ENCODE data around the gene SEPTIN8.

The SEPTIN8 gene

DNA sequence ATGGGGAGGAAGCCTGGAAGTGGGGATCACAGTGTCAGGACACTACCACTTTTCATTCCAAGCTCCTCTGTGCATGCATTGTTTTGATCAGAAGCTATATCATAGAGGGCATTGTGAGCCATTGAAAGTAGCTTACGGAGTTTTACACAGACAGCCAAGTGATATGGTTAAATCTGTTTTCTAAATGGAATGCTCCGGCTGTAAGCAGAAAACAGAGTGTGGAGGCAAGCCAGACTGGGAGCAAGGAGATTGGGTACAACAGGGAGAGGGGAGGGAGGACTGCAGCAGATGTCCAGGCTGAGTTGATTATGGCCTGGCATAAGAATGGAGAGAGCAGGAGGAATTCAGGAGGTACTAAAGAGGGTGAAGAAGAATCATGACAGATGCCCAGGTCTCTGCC is 20.6 kb upstream of the SEPTIN8 start:
- no peaks in the 10 kb centered on the region for H3K27me3 ChIP-seq (ENCODE audit: insufficient read depth, low read length, poor library complexity, severe bottlenecking)
- TF ChIP-seq EZH2phosphoT487 (IDR thresholded peaks at IDR 0.05; ENCODE audit: borderline replicate concordance) = no peak
- TF ChIP-seq, protein P1, sequence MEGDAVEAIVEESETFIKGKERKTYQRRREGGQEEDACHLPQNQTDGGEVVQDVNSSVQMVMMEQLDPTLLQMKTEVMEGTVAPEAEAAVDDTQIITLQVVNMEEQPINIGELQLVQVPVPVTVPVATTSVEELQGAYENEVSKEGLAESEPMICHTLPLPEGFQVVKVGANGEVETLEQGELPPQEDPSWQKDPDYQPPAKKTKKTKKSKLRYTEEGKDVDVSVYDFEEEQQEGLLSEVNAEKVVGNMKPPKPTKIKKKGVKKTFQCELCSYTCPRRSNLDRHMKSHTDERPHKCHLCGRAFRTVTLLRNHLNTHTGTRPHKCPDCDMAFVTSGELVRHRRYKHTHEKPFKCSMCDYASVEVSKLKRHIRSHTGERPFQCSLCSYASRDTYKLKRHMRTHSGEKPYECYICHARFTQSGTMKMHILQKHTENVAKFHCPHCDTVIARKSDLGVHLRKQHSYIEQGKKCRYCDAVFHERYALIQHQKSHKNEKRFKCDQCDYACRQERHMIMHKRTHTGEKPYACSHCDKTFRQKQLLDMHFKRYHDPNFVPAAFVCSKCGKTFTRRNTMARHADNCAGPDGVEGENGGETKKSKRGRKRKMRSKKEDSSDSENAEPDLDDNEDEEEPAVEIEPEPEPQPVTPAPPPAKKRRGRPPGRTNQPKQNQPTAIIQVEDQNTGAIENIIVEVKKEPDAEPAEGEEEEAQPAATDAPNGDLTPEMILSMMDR (conservative IDR thresholded peaks at IDR 0.05; ENCODE audit: low read length) = no peak
- H3K4me2 ChIP-seq (ENCODE audit: low read depth, low read length, poor library complexity, severe bottlenecking) = no peak overlapping the region
- H3K9ac ChIP-seq (ENCODE audit: low read depth, low read length, poor library complexity, severe bottlenecking) = no peak overlapping the region
- no peaks in the 10 kb centered on the region for H3K4me1 ChIP-seq (ENCODE audit: insufficient read depth, low read length, poor library complexity, severe bottlenecking)
- no peaks in the 10 kb centered on the region for H3K9me3 ChIP-seq (ENCODE audit: insufficient read depth, low read depth, low read length)
- H3K79me2 ChIP-seq (ENCODE audit: insufficient read depth, low read length) = no peaks in the 10 kb centered on the region
- no peak overlapping the region for H2AFZ ChIP-seq (ENCODE audit: low read length)
- H3K4me3 ChIP-seq (ENCODE audit: low read length, poor library complexity, severe bottlenecking) = no peak overlapping the region
- H3K9me2 ChIP-seq (replicated peaks; ENCODE audit: low read depth, low read length) = no peaks in the 10 kb centered on the region
- no peaks in the 10 kb centered on the region for H3K36me3 ChIP-seq (ENCODE audit: insufficient read depth, low read length)
- H3F3A ChIP-seq (ENCODE audit: low read depth) = no peaks in the 10 kb centered on the region
- H4K20me1 ChIP-seq (ENCODE audit: insufficient read depth, low read length, poor library complexity, severe bottlenecking) = no peaks in the 10 kb centered on the region

DNA sequence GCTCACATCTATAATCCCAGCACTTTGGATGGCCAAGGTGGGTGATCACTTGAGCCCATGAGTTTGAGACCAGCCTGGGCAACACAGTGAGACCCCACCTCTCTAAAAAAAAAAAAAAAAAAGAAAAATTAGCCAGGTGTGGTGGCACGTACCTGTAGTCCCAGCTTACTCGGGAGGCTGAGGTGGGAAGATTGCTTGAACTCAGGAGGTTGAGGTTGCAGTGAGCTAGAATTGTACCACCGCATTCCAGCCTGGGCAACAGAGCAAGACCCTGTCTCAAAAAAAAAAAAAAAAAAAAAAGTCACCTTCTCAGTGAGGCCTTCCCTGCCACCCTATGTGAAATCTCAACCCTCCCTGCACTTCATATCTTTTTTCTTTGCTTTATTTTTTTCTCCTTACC is 14.0 kb upstream of the SEPTIN8 start:
- Histone ChIP-seq H3F3A (ENCODE audit: low read depth) (no peaks in the 10 kb centered on the region), H2AFZ (ENCODE audit: low read length) (no peak overlapping the region), H3K9me3 (ENCODE audit: insufficient read depth, low read depth, low read length) (no peaks in the 10 kb centered on the region), H3K36me3 (ENCODE audit: insufficient read depth, low read length) (no peaks in the 10 kb centered on the region), H3K4me3 (ENCODE audit: low read length, poor library complexity, severe bottlenecking) (no peak overlapping the region), H3K4me1 (ENCODE audit: insufficient read depth, low read length, poor library complexity, severe bottlenecking) (no peaks in the 10 kb centered on the region), H3K4me2 (ENCODE audit: low read depth, low read length, poor library complexity, severe bottlenecking) (no peak overlapping the region), H3K79me2 (ENCODE audit: insufficient read depth, low read length) (no peaks in the 10 kb centered on the region), H3K9ac (ENCODE audit: low read depth, low read length, poor library complexity, severe bottlenecking) (no peak overlapping the region), H4K20me1 (ENCODE audit: insufficient read depth, low read length, poor library complexity, severe bottlenecking) (no peaks in the 10 kb centered on the region), H3K27me3 (ENCODE audit: insufficient read depth, low read length, poor library complexity, severe bottlenecking) (no peaks in the 10 kb centered on the region), H3K9me2 (replicated peaks; ENCODE audit: low read depth, low read length) (no peaks in the 10 kb centered on the region)
- no peak for TF ChIP-seq EZH2phosphoT487 (IDR thresholded peaks at IDR 0.05; ENCODE audit: borderline replicate concordance)
- TF ChIP-seq, protein P1 (conservative IDR thresholded peaks at IDR 0.05; ENCODE audit: low read length) = no peak

DNA sequence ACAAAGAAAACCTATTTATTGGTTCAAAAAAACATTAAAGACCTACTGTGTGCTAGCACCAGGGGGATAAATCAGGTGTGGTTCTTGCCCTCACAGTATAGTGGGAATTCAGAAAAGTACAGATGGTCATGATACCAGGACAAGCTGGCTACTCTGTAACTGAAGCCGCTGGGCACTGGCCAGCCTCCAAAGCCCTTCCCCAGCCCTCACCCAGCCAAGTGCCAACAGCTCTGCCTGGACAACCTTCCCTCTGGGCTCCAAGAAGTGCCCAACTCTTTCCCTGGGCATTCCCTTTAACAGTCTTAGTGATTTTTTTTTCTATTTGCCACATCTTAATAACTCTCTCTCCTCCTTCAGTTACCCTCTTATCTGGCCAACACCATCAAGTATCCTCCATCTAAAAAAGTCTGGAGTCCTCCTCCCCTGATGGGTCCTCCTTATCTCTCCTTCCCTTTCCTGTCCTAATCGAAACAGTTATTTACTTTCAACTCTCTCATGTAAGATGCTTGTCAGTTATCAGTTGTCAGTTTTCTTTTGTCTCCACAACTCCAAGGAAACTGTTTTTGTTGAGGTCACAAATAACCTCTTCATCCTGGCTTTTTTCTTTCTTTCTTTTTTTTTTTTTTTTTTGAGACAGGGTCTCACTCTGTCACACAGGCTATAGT is 13.3 kb upstream of the SEPTIN8 start:
- H3K4me1 ChIP-seq (ENCODE audit: insufficient read depth, low read length, poor library complexity, severe bottlenecking) = no peaks in the 10 kb centered on the region
- no peak for TF ChIP-seq EZH2phosphoT487 (IDR thresholded peaks at IDR 0.05; ENCODE audit: borderline replicate concordance)
- TF ChIP-seq, protein P1 (conservative IDR thresholded peaks at IDR 0.05; ENCODE audit: low read length) = no peak
- H3K9me2 ChIP-seq (replicated peaks; ENCODE audit: low read depth, low read length) = no peaks in the 10 kb centered on the region
- H3K4me2 ChIP-seq (ENCODE audit: low read depth, low read length, poor library complexity, severe bottlenecking) = no peak overlapping the region
- no peaks in the 10 kb centered on the region for H3K27me3 ChIP-seq (ENCODE audit: insufficient read depth, low read length, poor library complexity, severe bottlenecking)
- no peaks in the 10 kb centered on the region for H3F3A ChIP-seq (ENCODE audit: low read depth)
- H3K79me2 ChIP-seq (ENCODE audit: insufficient read depth, low read length) = no peaks in the 10 kb centered on the region
- H3K9ac ChIP-seq (ENCODE audit: low read depth, low read length, poor library complexity, severe bottlenecking) = no peak overlapping the region
- no peaks in the 10 kb centered on the region for H4K20me1 ChIP-seq (ENCODE audit: insufficient read depth, low read length, poor library complexity, severe bottlenecking)
- no peak overlapping the region for H3K4me3 ChIP-seq (ENCODE audit: low read length, poor library complexity, severe bottlenecking)
- H3K9me3 ChIP-seq (ENCODE audit: insufficient read depth, low read depth, low read length) = no peaks in the 10 kb centered on the region
- no peaks in the 10 kb centered on the region for H3K36me3 ChIP-seq (ENCODE audit: insufficient read depth, low read length)
- H2AFZ ChIP-seq (ENCODE audit: low read length) = no peak overlapping the region
